HG02885 (cell line): ENCODE results near the gene PRKN.
"Not testable (repeated sequence)": the region's sequence is repeated elsewhere in the genome, so short reads cannot be mapped to it uniquely, and the experiment has no call there.

ENCODE experiments used
- ATAC-seq: cut with Tn5 transposase; IDR thresholded peaks from one replicate; pipeline ENCODE4 v1.9.1; 2021; ENCODE audit warnings: mild to moderate bottlenecking; ENCODE audit not compliant: unreplicated experiment, poor library complexity

PRKN gene

DNA sequence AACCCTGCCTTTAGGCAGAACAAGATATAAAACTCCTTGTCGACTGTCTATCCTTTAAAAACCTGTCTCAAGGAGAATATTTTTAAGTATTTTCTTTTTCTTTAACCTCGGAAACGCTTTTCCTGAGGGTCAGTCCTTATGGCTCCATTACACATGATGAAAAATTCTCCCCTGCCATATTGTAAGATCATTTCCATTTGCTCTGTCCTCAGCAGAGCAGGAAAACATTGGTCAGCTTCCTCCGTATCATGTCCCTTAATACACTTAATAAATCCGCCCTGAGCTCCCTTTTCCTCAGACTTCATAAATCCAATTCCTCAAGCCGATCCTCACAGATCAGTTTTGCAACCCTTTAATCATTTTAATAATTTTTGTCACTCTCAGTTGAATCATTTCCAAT lies 1219.2 kb downstream of the PRKN start:
- no peak for ATAC-seq

GRCh38 chr6:161507375-161507774 lies 1220.2 kb downstream of the PRKN start:
- ATAC-seq = no peak

- ATAC-seq = no peak
Measured at GRCh38 chr6:161503570-161503969, 1224.0 kb downstream of the PRKN start.

DNA sequence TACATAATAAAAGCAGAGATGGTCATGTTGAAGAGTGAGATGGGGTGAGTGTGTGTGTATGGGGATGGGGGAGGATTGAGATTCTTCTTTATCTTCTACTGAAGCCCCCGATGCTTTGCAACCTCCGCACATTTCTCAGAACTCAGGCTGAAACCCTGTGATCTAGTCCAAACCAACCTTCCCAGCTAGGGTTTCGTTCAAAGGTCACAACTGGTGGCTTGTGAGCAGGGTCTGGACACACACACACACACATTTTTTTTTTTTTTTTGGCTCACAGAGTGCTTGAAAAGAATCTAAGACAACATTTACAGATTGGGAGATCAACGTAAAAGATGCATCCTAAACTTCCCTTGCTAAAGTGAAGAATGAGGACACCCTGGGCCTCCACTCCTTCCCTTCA lies 1228.7 kb downstream of the PRKN start:
- ATAC-seq = no peak

GRCh38 chr6:161498359-161498758 lies 1229.2 kb downstream of the PRKN start:
- ATAC-seq = peak; percentile 84

GRCh38 chr6:161496941-161497340 lies 1230.6 kb downstream of the PRKN start:
- ATAC-seq = no peak

DNA sequence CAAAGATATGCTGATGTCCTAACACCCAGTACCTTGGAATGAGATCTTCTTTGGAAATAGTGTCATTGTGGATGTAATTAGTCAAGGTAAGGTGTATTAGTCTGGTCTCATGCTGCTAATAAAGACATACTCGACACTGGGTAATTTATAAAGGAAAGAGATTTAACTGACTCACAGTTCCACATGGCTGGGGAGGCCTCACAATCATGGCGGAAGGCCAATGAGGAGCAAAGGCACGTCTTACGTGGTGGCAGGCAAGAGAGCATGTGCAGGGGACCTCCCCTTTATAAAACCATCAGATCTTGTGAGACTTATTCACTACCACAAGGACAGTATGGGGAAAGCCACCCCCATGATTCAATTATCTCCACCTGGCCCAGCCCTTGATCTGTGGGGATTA lies 1231.3 kb downstream of the PRKN start:
- ATAC-seq = not testable (repeated sequence)

DNA sequence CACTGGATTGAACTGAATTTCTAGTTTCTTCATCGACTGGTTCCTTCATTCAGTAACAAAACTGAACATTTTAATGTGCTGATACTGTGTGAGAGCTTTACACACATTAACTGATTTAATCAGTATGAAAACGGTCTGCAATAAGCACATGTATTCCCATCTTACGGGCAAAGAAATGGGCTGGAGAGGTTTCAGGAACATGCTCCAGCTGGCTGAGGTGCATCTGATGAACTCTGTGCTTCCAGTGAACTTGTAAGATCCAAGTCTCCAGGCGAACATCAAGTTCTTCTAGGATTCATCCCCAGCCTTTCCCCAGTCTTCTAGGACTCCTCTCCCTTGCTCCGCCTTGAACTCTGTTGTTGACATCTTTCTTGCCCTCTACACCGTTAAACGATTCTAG lies 1233.0 kb downstream of the PRKN start:
- no peak for ATAC-seq

DNA sequence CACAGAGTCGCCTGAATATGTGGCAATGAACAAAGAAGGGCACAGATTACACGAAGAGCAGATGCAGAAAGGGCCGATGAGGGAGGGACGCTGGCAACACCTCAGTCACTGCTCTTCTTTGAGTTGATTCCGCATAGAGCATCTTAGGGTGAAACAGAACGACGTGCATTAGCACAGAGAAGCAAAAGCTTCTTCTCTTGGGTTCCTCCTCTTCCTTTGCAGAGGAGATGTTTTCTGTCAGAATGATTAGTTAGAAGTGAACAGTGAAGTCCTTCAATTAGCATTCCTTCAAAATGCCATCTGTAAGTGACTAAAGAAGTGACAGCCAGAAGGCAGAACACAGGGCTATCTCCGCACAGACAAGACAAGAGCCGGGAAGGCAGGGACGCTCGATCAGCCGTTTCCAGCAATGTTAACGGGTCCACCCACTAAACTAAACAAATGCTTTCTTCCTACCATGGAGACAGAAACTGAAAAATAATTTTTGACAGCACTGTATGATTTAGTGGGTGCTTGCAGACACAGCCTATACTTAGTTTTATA lies 1233.9 kb downstream of the PRKN start:
- ATAC-seq = no peak

GRCh38 chr6:161489626-161490306 lies 1237.8 kb downstream of the PRKN start:
- ATAC-seq = no peak

GRCh38 chr6:161487694-161488093 lies 1239.9 kb downstream of the PRKN start:
- no peak for ATAC-seq

- no peak for ATAC-seq
Measured at GRCh38 chr6:161487217-161487531, 1240.4 kb downstream of the PRKN start.

DNA sequence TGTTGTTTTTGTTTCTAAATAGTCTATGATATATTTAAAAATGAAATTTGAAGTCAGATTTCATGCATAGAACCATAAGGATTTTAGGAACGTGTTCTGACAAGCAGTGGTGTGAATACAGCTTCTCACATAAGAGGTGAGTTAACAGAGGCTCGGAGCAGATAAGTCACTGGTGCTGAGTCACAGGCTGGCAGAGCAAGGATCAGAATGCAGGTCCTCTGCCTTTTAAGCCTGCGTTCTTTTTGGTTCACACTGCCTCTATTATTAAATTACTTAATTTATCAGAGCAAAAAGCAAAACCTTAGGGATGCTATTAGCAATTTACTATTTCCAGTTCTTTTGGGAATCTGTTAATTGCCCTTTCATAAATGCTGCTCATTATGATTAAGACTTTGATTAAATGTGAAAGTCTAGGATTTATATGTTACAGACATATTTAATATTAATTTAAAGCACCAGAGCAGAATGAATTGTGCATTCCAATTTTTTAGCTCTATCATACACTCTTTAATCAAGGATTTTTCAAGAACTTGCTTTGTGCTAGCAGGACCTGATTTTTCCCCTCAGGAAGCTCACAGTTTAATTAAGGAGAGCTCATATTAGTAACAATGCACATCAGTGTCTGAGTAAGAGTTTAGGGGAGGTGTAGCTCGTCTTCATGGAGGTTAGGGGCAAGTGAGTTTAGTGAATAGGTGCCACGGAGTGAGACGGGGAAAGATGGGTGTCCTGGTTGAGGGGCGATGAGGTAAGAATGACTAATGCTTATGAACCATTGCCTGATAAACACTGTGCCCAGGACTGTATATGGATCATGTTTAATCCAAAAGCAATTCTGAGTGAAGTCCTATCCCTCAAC lies 1241.0 kb downstream of the PRKN start:
- ATAC-seq = no peak

- no peak for ATAC-seq
Measured at GRCh38 chr6:161482517-161482858, 1245.1 kb downstream of the PRKN start.

DNA sequence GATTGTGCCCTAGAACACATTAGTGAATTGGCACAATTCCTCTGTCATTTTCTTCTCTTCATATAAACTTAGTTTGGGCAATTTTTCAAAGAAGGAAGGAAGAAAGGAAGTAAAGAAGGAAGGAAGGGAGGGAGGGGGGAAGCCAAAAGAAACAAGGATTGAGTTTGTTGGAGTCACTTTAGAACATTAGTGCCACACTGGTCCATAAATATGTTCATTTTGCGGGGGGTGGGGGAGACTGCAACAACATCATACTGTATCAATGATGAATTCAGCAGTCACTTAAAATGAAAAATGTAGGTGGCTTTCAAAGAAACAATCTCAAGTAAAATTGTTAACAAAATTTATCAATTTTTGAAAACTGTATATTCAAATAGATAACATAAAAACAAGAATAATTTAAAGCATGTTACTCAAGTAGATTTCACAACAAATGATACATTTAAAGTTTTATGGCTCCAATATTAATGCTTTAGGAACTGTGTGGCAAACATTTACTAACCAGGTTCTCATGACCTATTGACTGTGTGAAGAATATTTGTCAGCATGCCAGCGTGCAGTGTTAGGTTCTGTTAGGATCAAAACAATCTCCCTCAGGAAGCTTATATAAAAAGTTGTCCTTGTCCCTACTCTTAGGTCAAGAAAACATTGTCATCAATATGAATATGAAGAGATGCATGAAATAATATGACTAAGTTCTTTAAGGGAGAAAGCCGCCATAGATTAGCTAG lies 1245.6 kb downstream of the PRKN start:
- ATAC-seq = no peak

DNA sequence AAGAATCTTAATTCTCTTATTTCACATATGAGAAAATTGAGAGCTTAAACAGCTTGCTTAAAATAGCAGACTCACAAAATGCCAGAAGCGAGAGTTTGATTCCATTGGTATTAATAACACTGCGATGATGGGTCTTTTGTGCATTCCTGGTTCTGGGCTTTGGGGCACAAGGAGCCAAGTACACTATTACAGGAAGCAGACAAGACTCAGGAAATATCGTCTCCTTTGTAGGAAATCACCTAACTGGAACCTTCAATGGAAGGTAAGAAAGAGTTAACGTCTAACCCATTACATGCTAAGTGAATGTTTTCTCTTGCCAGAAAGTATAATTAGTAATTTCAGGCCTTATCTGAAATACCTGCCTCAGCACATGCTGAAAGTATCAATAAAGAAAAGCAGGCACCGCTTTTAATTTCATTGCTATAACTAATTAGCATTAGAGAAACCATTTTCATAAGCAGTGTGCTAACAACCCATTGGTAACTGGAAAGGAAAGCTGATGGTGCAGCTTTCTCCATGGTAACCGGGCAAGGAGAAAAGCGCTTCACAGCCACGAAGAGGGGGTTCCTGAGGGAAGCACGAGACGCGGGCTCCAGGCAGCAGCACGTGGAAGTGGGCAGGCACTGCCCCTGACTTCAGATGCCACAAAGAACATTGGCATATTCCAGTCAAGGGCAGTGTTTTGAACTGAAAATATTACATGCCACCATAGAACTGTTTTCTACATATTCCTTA lies 1247.0 kb downstream of the PRKN start:
- ATAC-seq = no peak

- no peak for ATAC-seq
Measured at GRCh38 chr6:161479376-161479775, 1248.2 kb downstream of the PRKN start.

GRCh38 chr6:161477876-161478425 lies 1249.6 kb downstream of the PRKN start:
- no peak for ATAC-seq

DNA sequence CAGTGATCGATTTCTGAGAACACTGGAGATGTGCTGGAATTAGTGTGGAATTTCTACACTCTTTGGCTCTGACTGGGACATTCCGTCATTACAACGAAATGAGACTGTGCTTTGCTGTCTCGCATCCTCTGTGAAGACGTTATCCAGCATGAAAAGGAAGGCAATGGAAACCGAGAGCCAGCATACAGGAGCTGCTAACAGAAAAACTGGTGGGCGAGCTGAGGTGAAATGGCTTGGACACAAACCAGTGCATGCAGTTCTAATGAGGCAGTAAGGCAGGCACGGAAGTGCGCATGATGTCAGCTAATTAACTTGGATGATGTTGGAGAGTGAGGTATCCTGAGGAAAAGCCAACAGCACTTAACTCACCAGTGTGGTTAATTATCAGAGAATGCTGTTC lies 1250.9 kb downstream of the PRKN start:
- no peak for ATAC-seq

GRCh38 chr6:161465403-161465802 lies 1262.2 kb downstream of the PRKN start:
- ATAC-seq = no peak
